Activated CD8-positive, alpha-beta memory T cell treated with anti-CD3 and anti-CD28 coated beads, Interleukin-2, amount 50 U/mL, for 48 hours (primary cell): ENCODE results near the gene LCN12.

ENCODE experiments used
- DNase-seq: peaks from one replicate; pipeline ENCODE4 v3.0.0-alpha.2; 2020

LCN12 gene

GRCh38 chr9:136927343-136928271, 24.5 kb upstream of the LCN12 start:
- no peak for DNase-seq

DNA sequence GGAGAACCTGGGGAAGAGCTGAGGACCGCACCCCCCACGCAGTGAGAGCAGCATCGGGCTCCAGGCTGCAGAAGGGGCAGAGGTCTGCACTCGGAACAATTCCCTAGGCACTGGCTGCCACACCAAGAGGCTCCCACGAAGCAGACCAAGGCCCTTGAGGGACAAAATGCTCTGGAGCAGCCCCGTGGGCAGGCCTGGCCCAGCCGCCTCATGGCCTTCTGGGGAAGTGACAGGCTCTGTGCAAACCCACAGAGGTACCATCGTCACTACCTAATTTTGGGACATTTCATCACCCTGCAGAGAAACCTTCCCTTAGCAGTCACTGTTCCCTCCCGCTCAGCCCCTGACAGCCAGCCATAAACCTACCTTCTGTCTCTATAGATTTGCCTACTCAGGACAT, 23.5 kb upstream of the LCN12 start:
- no peak for DNase-seq

DNA sequence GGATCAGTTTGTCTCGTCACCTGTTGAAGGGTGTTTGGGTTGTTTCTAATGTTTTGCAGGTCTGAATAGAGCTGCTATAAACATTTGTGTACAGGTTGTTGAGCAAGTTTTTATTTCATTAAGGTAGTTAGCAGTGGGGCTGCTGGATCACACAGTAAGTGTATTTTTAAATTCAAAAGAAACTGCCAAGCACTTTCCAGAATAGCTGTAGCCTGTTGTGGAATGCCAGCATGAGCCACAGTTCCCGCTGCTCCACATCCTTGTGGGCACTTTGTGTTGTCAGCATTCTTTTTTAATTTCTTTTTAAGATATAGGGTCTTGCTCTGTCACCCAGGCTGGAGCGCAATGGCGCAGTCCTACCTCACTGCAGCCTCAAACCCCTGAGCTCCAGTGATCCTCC, 22.1 kb upstream of the LCN12 start:
- no peak for DNase-seq

- no peak for DNase-seq
These were observed 20.4 kb upstream of the LCN12 start for GRCh38 chr9:136931611-136932130.

GRCh38 chr9:136934277-136934676, 17.8 kb upstream of the LCN12 start:
- DNase-seq = no peak

DNA sequence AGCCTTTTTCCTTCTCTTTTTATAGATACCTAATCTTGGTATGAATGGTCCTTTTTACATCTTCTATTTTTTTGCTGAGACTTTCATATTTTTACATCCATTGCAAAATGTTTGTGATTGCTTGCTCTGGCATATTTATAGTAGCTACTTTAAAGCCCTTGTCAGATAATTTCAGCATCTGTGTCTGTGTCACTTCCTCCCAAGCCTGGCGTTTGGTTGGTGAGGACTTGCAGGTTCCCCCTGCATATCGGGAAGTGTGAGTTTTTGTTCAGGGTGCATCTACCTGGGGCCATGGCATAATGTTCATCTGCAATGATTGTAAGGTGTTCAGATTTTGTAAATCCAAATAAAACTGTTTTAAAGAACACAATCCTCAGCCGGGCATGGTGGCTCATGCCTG, 16.4 kb upstream of the LCN12 start:
- no peak for DNase-seq

DNA sequence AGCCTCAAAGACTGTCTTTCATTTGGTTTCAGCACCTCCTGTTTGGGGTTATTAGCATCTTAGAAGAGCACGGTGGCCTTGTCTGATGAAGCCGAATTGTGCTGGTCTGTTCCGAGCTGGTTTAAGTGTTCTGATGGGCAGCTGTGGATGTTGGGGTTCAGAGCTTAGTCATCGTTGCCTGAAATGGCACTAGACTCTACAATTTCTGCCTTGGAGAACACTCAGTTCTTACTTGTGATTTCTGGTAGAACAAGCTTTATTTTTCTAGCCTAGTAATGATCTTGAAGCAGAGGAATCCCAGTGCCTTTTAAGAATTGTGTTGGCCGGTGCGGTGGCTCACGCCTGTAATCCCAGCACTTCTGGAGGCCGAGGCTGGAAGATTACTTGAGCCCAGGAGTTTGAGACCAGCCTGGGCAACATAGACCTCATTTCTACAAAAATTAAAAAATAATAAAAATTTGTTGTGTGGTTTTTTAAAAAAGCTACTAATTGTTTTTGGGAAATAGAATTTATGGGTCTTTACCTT, 15.4 kb upstream of the LCN12 start:
- DNase-seq = no peak

- no peak for DNase-seq
These were observed 14.7 kb upstream of the LCN12 start for GRCh38 chr9:136937186-136938001.

- no peak for DNase-seq
These were observed 12.6 kb upstream of the LCN12 start for GRCh38 chr9:136939431-136939995.

DNA sequence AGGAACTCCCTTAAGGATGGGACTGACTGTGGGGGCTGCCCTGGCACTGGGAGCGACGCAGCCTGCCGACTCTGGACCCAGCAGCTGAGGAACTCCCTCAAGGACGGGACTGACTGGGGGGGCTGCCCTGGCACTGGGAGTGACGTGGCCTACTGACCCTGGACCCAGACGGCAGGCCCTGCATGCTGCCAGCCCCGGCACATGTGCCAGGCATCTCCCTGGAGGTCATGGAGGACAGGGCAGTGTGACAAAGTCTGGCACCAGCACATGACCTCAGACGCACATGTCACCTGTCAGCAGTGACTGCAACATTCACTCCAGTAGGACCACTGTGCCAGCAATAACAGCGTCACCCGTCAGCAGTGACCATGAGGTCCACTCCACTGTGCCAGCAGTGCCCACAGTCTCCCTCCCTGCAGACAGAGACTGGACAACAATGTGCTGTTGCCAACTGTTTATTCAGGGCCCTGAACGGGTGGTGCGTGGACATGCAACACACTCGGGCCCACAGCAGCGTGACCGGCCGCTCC, 12.0 kb upstream of the LCN12 start:
- DNase-seq = no peak

GRCh38 chr9:136940526-136941230, 11.4 kb upstream of the LCN12 start:
- no peak for DNase-seq

GRCh38 chr9:136941231-136942111, 10.6 kb upstream of the LCN12 start:
- no peak for DNase-seq

DNA sequence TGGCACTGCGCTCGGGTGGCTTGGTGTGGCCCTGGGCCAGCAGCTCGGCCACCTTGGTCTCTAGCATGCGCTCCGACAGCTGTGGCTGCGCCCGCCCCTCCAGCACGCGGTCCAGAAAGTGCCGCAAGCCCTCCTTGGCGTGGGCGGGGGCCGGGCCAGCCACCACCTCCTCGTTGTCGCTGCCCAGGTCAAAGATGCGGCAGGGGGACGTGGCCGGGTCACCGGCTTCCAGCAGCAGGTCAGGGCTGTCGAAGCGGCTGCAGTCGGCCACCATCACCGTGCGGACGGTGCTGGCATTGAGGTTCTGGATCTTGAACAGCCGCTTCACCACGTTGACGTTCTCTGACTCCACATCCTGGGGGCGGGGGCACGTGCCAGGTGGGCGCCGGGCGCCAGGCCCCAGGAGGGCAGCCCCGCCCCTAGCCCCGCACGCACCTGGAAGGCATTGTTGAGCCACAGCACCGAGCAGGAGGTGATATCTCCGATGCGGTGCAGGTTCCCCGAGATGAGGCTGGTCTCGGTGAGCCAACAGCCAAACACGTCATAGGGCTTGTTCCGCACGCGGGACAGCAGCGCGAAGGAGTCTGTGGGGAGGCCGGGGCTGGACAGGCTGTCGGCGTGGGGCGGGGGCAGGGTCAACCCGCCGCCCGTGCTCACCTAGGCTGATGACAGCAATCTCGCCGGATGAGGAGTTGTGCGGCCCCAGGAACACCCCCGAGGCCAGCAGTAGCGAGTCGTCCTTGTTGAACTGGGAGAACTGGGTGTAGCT, 9.8 kb upstream of the LCN12 start:
- DNase-seq = no peak

DNA sequence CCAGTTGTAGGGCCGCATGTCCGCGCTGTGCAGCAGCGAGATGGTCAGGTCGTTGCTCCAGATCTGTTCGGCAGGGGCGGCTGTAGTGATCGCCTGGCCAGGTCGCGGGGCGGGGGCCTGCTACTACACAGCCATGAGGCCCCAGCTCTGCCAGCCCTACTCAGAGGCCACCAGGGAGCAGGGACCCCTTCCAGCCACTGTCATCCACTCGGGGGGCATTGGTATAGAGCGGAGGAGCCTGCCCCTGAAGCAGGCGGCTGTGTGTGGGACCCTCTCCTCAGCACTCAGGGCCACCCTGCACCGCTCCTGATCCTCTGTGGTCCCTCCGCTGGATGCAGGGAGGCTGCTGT, 9.2 kb upstream of the LCN12 start:
- no peak for DNase-seq

DNA sequence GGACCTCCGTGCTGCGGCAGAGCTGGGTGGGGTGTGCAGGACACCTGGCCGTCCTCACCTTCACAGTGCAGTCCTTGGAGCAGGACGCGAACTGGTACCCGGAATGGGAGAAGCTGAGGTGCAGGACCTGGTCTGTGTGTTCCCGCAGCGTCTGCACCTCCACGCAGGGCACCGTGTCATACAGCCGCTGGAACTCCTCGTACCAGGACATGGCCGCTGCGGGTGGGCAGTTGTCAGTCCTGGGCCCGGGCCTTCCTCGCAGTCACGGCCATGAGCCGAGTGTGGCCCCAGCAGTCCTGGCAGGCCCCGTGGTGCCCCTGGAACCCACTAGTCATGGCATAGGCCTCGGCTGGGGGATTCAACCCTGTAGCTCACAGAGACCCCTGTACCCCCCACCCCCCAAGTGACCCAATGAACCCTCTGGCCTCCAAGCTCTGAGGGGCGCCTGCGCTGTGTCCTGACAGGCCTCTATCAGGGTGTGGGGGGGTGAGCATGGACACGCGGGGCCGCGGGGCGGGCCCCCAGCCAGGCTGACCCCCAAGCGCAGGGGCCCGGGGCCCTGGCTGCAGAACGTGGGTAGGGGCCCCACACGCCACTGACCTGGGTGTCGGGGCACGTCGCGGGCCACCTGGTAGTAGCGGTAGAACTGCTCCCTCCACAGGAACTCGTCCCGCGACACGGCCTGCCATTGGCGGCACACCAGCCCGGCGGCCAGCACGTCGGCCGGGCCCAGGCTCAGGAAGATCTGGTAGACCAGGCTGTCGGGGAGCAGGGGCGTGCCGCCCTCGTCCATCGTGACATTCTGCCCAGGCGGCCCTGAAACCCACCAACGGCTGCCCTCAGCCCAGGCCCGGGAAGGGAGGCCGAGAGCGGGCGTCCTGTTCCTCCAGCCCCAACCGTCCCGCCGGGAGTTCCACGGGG, 8.5 kb upstream of the LCN12 start:
- peak; percentile 76 for DNase-seq

GRCh38 chr9:136944212-136944518, 7.9 kb upstream of the LCN12 start:
- no peak for DNase-seq

- peak; percentile 99 for DNase-seq
These were observed 7.3 kb upstream of the LCN12 start, which contains the start of the genes C8G and FBXW5 for GRCh38 chr9:136944519-136945332. Gene C8G (plus strand): TSS chr9:136945243. CDS start chr9:136945321, 78 bp downstream. Gene FBXW5 (minus strand): TSS chr9:136944738. CDS start chr9:136944083, 655 bp downstream.
